ENCODE measurements around the gene RHOB.
"Not testable (repeated sequence)": the region's sequence is repeated elsewhere in the genome, so short reads cannot be mapped to it uniquely, and the experiment has no call there.

Gene RHOB

GRCh38 chr2:20476950-20477349 is 30.1 kb downstream of the RHOB start:
- no peak for DNase-seq

GRCh38 chr2:20478961-20479360 is 32.1 kb downstream of the RHOB start:
- no peak for DNase-seq

GRCh38 chr2:20479835-20480234 is 33.0 kb downstream of the RHOB start:
- no peak for DNase-seq

GRCh38 chr2:20480913-20481312 is 34.0 kb downstream of the RHOB start:
- no peak for DNase-seq

- DNase-seq = no peak
Measured at GRCh38 chr2:20481798-20482405, 35.0 kb downstream of the RHOB start.

GRCh38 chr2:20482725-20483124 is 35.9 kb downstream of the RHOB start:
- DNase-seq = no peak

- DNase-seq = no peak
Measured at GRCh38 chr2:20483194-20483895, 36.5 kb downstream of the RHOB start.

- DNase-seq = no peak
Measured at GRCh38 chr2:20484034-20484617, 37.3 kb downstream of the RHOB start.

GRCh38 chr2:20484810-20485611 is 38.1 kb downstream of the RHOB start:
- no peak for DNase-seq

- DNase-seq = no peak
Measured at GRCh38 chr2:20485612-20486388, 38.9 kb downstream of the RHOB start.

GRCh38 chr2:20486571-20486970 is 39.7 kb downstream of the RHOB start:
- DNase-seq = no peak

- DNase-seq = no peak
Measured at GRCh38 chr2:20487030-20487391, 40.1 kb downstream of the RHOB start.

GRCh38 chr2:20487392-20488174 is 40.7 kb downstream of the RHOB start:
- DNase-seq = no peak

GRCh38 chr2:20488201-20488641 is 41.3 kb downstream of the RHOB start:
- no peak for DNase-seq

GRCh38 chr2:20488782-20489181 is 41.9 kb downstream of the RHOB start:
- no peak for DNase-seq

GRCh38 chr2:20490300-20491181 is 43.7 kb downstream of the RHOB start:
- DNase-seq = no peak

GRCh38 chr2:20491739-20492531 is 45.1 kb downstream of the RHOB start:
- DNase-seq = no peak

- DNase-seq = not testable (repeated sequence)
Measured at GRCh38 chr2:20493095-20493494, 46.2 kb downstream of the RHOB start.

GRCh38 chr2:20494241-20494640 is 47.4 kb downstream of the RHOB start:
- no peak for DNase-seq

All from NCI-H187 treated with DMSO at 0.1 percent for 48 hours (cell line).